ENCODE data around the gene MLLT3. TPM values are rescaled to one million over a fixed set of nuclear protein-coding genes. Genes with fewer than 3 reads are reported as not detected.

Gene MLLT3
- total RNA-seq, 2 experiments from 2014 or later: 70.2 to 74.7 TPM

GRCh38 chr9:20428976-20429375, 193.3 kb downstream of the MLLT3 start:
- peaks cover 8% of the 10 kb centered on the region for H3K4me1 Mint-ChIP-seq
- DNase-seq: no peak
- POLR2A ChIA-PET: no interaction called here
- peaks cover 8% of the 10 kb centered on the region for H3K36me3 Mint-ChIP-seq (ENCODE audit: low read depth)
- H3K4me3 Mint-ChIP-seq: no peak overlapping the region
- CTCF ChIA-PET: no interaction called here
- H3K27ac Mint-ChIP-seq: no peak overlapping the region
- no peaks in the 10 kb centered on the region for H3K9me3 Mint-ChIP-seq
- H3K27me3 Mint-ChIP-seq: no peaks in the 10 kb centered on the region

- H3K27ac Mint-ChIP-seq: no peak overlapping the region
- H3K4me1 Mint-ChIP-seq: peaks cover 15% of the 10 kb centered on the region
- ChIA-PET CTCF (interaction anchor here (1.0 kb wide), 1 partner anchor 48 kb away, joined by 3 read pairs; no protein-coding TSS in a partner anchor), POLR2A (no interaction called here)
- peaks cover 6% of the 10 kb centered on the region for H3K36me3 Mint-ChIP-seq (ENCODE audit: low read depth)
- no peaks in the 10 kb centered on the region for H3K27me3 Mint-ChIP-seq
- no peaks in the 10 kb centered on the region for H3K9me3 Mint-ChIP-seq
- DNase-seq: no peak
- no peak overlapping the region for H3K4me3 Mint-ChIP-seq
These were observed 194.9 kb downstream of the MLLT3 start for GRCh38 chr9:20427359-20427758.

GRCh38 chr9:20426019-20426418, 196.3 kb downstream of the MLLT3 start:
- no peaks in the 10 kb centered on the region for H3K27me3 Mint-ChIP-seq
- H3K4me3 Mint-ChIP-seq: no peak overlapping the region
- ChIA-PET POLR2A (no interaction called here), CTCF (no interaction called here)
- H3K4me1 Mint-ChIP-seq: peaks cover 20% of the 10 kb centered on the region
- H3K9me3 Mint-ChIP-seq: no peaks in the 10 kb centered on the region
- H3K27ac Mint-ChIP-seq: no peak overlapping the region
- no peak for DNase-seq
- peaks cover 9% of the 10 kb centered on the region for H3K36me3 Mint-ChIP-seq (ENCODE audit: low read depth)

- DNase-seq: no peak
- Mint-ChIP-seq H3K27ac (no peak overlapping the region), H3K4me3 (no peak overlapping the region), H3K36me3 (ENCODE audit: low read depth) (peaks cover 25% of the 10 kb centered on the region), H3K9me3 (no peaks in the 10 kb centered on the region), H3K4me1 (peaks cover 34% of the 10 kb centered on the region), H3K27me3 (no peaks in the 10 kb centered on the region)
- POLR2A ChIA-PET: no interaction called here
- CTCF ChIA-PET: no interaction called here
These were observed 202.8 kb downstream of the MLLT3 start for GRCh38 chr9:20419533-20419932.

GRCh38 chr9:20418485-20418884, 203.8 kb downstream of the MLLT3 start:
- ChIA-PET CTCF (no interaction called here), POLR2A (no interaction called here)

GRCh38 chr9:20417373-20418080, 204.8 kb downstream of the MLLT3 start:
- peaks cover 36% of the 10 kb centered on the region for H3K36me3 Mint-ChIP-seq (ENCODE audit: low read depth)
- H3K27me3 Mint-ChIP-seq: no peaks in the 10 kb centered on the region
- H3K4me1 Mint-ChIP-seq: peaks cover 27% of the 10 kb centered on the region
- no peak overlapping the region for H3K4me3 Mint-ChIP-seq
- ChIA-PET POLR2A (no interaction called here), CTCF (no interaction called here)
- DNase-seq: no peak
- no peak overlapping the region for H3K27ac Mint-ChIP-seq
- no peaks in the 10 kb centered on the region for H3K9me3 Mint-ChIP-seq

More at GRCh38 chr9:20418485-20418884, 203.8 kb downstream of the MLLT3 start:
- H3K4me1 Mint-ChIP-seq: peaks cover 33% of the 10 kb centered on the region
- H3K9me3 Mint-ChIP-seq: no peaks in the 10 kb centered on the region
- peaks cover 34% of the 10 kb centered on the region for H3K36me3 Mint-ChIP-seq (ENCODE audit: low read depth)
- H3K27me3 Mint-ChIP-seq: no peaks in the 10 kb centered on the region
- no peak overlapping the region for H3K27ac Mint-ChIP-seq
- no peak for DNase-seq
- H3K4me3 Mint-ChIP-seq: no peak overlapping the region

GRCh38 chr9:20414150-20414549, 208.1 kb downstream of the MLLT3 start:
- Mint-ChIP-seq H3K4me3 (no peak overlapping the region), H3K36me3 (ENCODE audit: low read depth) (peaks cover 56% of the 10 kb centered on the region), H3K27me3 (no peaks in the 10 kb centered on the region), H3K27ac (no peak overlapping the region), H3K9me3 (no peaks in the 10 kb centered on the region), H3K4me1 (peaks cover 26% of the 10 kb centered on the region)
- CTCF ChIA-PET: no interaction called here
- no peak for DNase-seq
- POLR2A ChIA-PET: no interaction called here

GRCh38 chr9:20409321-20410092, 212.8 kb downstream of the MLLT3 start:
- ChIA-PET POLR2A (no interaction called here), CTCF (no interaction called here)
- no peak for DNase-seq
- no peak overlapping the region for H3K27ac Mint-ChIP-seq
- no peaks in the 10 kb centered on the region for H3K9me3 Mint-ChIP-seq
- H3K27me3 Mint-ChIP-seq: no peaks in the 10 kb centered on the region
- peaks cover 71% of the 10 kb centered on the region for H3K36me3 Mint-ChIP-seq (ENCODE audit: low read depth)
- peaks cover 38% of the 10 kb centered on the region for H3K4me1 Mint-ChIP-seq
- H3K4me3 Mint-ChIP-seq: no peak overlapping the region

GRCh38 chr9:20408513-20408912, 213.8 kb downstream of the MLLT3 start:
- H3K36me3 Mint-ChIP-seq (ENCODE audit: low read depth): peaks cover 65% of the 10 kb centered on the region
- ChIA-PET CTCF (no interaction called here), POLR2A (interaction anchor here (0.7 kb wide), 1 partner anchor 641 kb away, joined by 6 read pairs; no protein-coding TSS in a partner anchor)
- H3K4me1 Mint-ChIP-seq: peaks cover 40% of the 10 kb centered on the region
- H3K27ac Mint-ChIP-seq: no peak overlapping the region
- peak overlapping the region; percentile 10 for H3K4me3 Mint-ChIP-seq
- no peaks in the 10 kb centered on the region for H3K27me3 Mint-ChIP-seq
- no peaks in the 10 kb centered on the region for H3K9me3 Mint-ChIP-seq
- no peak for DNase-seq

GRCh38 chr9:20407013-20407412, 215.3 kb downstream of the MLLT3 start:
- Mint-ChIP-seq H3K4me3 (no peak overlapping the region), H3K36me3 (ENCODE audit: low read depth) (peaks cover 66% of the 10 kb centered on the region), H3K9me3 (no peaks in the 10 kb centered on the region), H3K27ac (no peak overlapping the region), H3K4me1 (peaks cover 48% of the 10 kb centered on the region), H3K27me3 (no peaks in the 10 kb centered on the region)
- CTCF ChIA-PET: interaction anchor here (1.0 kb wide), 2 partner anchors 8 to 24 kb away, joined by 3 read pairs; no protein-coding TSS in a partner anchor
- POLR2A ChIA-PET: no interaction called here
- no peak for DNase-seq

GRCh38 chr9:20406344-20406743, 216.0 kb downstream of the MLLT3 start:
- peaks cover 51% of the 10 kb centered on the region for H3K4me1 Mint-ChIP-seq
- H3K9me3 Mint-ChIP-seq: no peaks in the 10 kb centered on the region
- H3K36me3 Mint-ChIP-seq (ENCODE audit: low read depth): peaks cover 66% of the 10 kb centered on the region
- POLR2A ChIA-PET: no interaction called here
- no peak overlapping the region for H3K4me3 Mint-ChIP-seq
- DNase-seq: no peak
- CTCF ChIA-PET: interaction anchor here (1.0 kb wide), 1 partner anchor 23 kb away, joined by 3 read pairs; no protein-coding TSS in a partner anchor
- no peaks in the 10 kb centered on the region for H3K27me3 Mint-ChIP-seq
- no peak overlapping the region for H3K27ac Mint-ChIP-seq

GRCh38 chr9:20405616-20406015, 216.7 kb downstream of the MLLT3 start:
- ChIA-PET POLR2A (no interaction called here), CTCF (no interaction called here)
- H3K27ac Mint-ChIP-seq: no peak overlapping the region
- no peak overlapping the region for H3K4me3 Mint-ChIP-seq
- peaks cover 55% of the 10 kb centered on the region for H3K4me1 Mint-ChIP-seq
- DNase-seq: no peak
- peaks cover 66% of the 10 kb centered on the region for H3K36me3 Mint-ChIP-seq (ENCODE audit: low read depth)
- H3K27me3 Mint-ChIP-seq: no peaks in the 10 kb centered on the region
- H3K9me3 Mint-ChIP-seq: peaks cover 2% of the 10 kb centered on the region

- Mint-ChIP-seq H3K9me3 (peaks cover 2% of the 10 kb centered on the region), H3K36me3 (ENCODE audit: low read depth) (peaks cover 64% of the 10 kb centered on the region), H3K4me3 (no peak overlapping the region), H3K27ac (no peak overlapping the region), H3K27me3 (no peaks in the 10 kb centered on the region), H3K4me1 (peaks cover 50% of the 10 kb centered on the region)
- CTCF ChIA-PET: no interaction called here
- DNase-seq: no peak
- POLR2A ChIA-PET: no interaction called here
These were observed 217.2 kb downstream of the MLLT3 start for GRCh38 chr9:20405078-20405477.

All from activated CD4-positive, alpha-beta T cell treated with anti-CD3 and anti-CD28 coated beads, Interleukin-2, amount 10 ng/mL, durations not matched to agents 7 days and 5 days (primary cell).